HG02852 (cell line): ENCODE measurements around the gene FEZF1.

Experiments used
- ATAC-seq: cut with Tn5 transposase; IDR thresholded peaks from one replicate; pipeline ENCODE4 v1.9.1; 2021; ENCODE audit warnings: mild to moderate bottlenecking, moderate library complexity; ENCODE audit not compliant: unreplicated experiment

The FEZF1 gene

GRCh38 chr7:122273117-122273516 lies 31.4 kb downstream of the FEZF1 start:
- no peak for ATAC-seq

GRCh38 chr7:122269241-122269640 lies 35.3 kb downstream of the FEZF1 start:
- no peak for ATAC-seq

GRCh38 chr7:122268101-122268500 lies 36.4 kb downstream of the FEZF1 start:
- no peak for ATAC-seq

GRCh38 chr7:122262246-122262645 lies 42.3 kb downstream of the FEZF1 start:
- ATAC-seq, result no peak

- ATAC-seq, result no peak
Measured at GRCh38 chr7:122261442-122261841, 43.1 kb downstream of the FEZF1 start.

GRCh38 chr7:122261016-122261415 lies 43.5 kb downstream of the FEZF1 start:
- no peak for ATAC-seq

- ATAC-seq, result no peak
Measured at GRCh38 chr7:122260336-122260735, 44.2 kb downstream of the FEZF1 start.

GRCh38 chr7:122258971-122259370 lies 45.6 kb downstream of the FEZF1 start:
- ATAC-seq, result no peak

- no peak for ATAC-seq
Measured at GRCh38 chr7:122257056-122257455, 47.5 kb downstream of the FEZF1 start.

GRCh38 chr7:122256046-122256445 lies 48.5 kb downstream of the FEZF1 start:
- no peak for ATAC-seq

- no peak for ATAC-seq
Measured at GRCh38 chr7:122255454-122255853, 49.1 kb downstream of the FEZF1 start.
